ENCODE data around the gene YWHAG. TPM values are rescaled to one million over a fixed set of nuclear protein-coding genes. Genes with fewer than 3 reads are reported as not detected.
A peak's percentile ranks its signal among the peaks of the same experiment; 100 is the strongest.
"Not testable (repeated sequence)": the region's sequence is repeated elsewhere in the genome, so short reads cannot be mapped to it uniquely, and the experiment has no call there.

YWHAG gene
- total RNA-seq, 6 donors from 2014 or later: 51.3 to 114 (median 73.4) TPM

GRCh38 chr7:76369018-76369417 is 10.2 kb upstream of the YWHAG start:
- Histone ChIP-seq H3K4me3 (no peak overlapping the region), H3K27me3 (no peaks in the 10 kb centered on the region), H3K27ac (no peak overlapping the region), H3K4me1 (peaks cover 13 to 23% (median 21%) of the 10 kb centered on the region in 4 donors), H3K9me3 (no peaks in the 10 kb centered on the region), H3K36me3 (no peaks in the 10 kb centered on the region)
- WGBS, 2 donors: 88 to 90% methylated on average over 5 to 6 of the region's 6 CpGs
- TF ChIP-seq, protein P1, sequence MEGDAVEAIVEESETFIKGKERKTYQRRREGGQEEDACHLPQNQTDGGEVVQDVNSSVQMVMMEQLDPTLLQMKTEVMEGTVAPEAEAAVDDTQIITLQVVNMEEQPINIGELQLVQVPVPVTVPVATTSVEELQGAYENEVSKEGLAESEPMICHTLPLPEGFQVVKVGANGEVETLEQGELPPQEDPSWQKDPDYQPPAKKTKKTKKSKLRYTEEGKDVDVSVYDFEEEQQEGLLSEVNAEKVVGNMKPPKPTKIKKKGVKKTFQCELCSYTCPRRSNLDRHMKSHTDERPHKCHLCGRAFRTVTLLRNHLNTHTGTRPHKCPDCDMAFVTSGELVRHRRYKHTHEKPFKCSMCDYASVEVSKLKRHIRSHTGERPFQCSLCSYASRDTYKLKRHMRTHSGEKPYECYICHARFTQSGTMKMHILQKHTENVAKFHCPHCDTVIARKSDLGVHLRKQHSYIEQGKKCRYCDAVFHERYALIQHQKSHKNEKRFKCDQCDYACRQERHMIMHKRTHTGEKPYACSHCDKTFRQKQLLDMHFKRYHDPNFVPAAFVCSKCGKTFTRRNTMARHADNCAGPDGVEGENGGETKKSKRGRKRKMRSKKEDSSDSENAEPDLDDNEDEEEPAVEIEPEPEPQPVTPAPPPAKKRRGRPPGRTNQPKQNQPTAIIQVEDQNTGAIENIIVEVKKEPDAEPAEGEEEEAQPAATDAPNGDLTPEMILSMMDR (IDR thresholded peaks at IDR 0.05): no peak
- no peak for TF ChIP-seq POLR2AphosphoS5 (IDR thresholded peaks at IDR 0.05)
- no peak for TF ChIP-seq EP300 (IDR thresholded peaks at IDR 0.05)
- TF ChIP-seq POLR2A (IDR thresholded peaks at IDR 0.05): no peak
- ATAC-seq (ENCODE audit: low FRiP score in 2 of 2) (no peak), DNase-seq (no peak)

GRCh38 chr7:76368190-76368589 is 9.4 kb upstream of the YWHAG start:
- Histone ChIP-seq H3K36me3 (no peaks in the 10 kb centered on the region), H3K4me3 (no peak overlapping the region), H3K27ac (no peak overlapping the region), H3K27me3 (no peaks in the 10 kb centered on the region), H3K4me1 (peaks cover 20 to 24% (median 21%) of the 10 kb centered on the region in 4 donors), H3K9me3 (no peaks in the 10 kb centered on the region)
- WGBS, 2 donors: 90 to 94% methylated on average over 8 of the region's 8 CpGs
- ATAC-seq (ENCODE audit: low FRiP score in 2 of 2) (no peak), DNase-seq (no peak)
- no peak for TF ChIP-seq POLR2AphosphoS5 (IDR thresholded peaks at IDR 0.05)
- TF ChIP-seq, protein P1 (IDR thresholded peaks at IDR 0.05): no peak

DNA sequence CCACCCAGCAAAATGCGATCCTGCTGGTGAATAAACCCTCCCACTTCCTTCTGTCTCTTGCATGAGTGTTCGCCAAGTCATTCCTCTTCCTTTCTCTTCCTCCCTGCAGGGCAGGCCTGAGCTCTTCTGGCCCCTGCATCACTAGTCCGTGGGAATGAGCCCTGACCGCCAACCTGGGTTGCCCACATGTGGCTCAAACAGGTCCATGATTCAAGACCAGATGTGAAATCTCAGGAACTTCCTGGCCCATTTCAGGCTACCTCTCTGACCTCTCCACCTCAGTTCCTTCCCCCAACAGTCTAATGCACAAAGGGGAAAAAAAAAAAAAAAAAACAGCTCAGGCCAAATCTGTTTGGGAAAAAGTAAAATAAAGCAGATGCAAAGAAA is 5.4 kb upstream of the YWHAG start:
- peak in 1 of 2 donors; percentile 32 for DNase-seq
- Histone ChIP-seq H3K36me3 (no peaks in the 10 kb centered on the region), H3K27ac (peak overlapping the region; percentile 75 to 82 (median 78)), H3K4me3 (no peak overlapping the region), H3K27me3 (no peaks in the 10 kb centered on the region), H3K4me1 (peaks cover 25 to 37% (median 30%) of the 10 kb centered on the region in 4 donors), H3K9me3 (no peaks in the 10 kb centered on the region)
- TF ChIP-seq EP300 (IDR thresholded peaks at IDR 0.05): no peak
- no peak for TF ChIP-seq POLR2AphosphoS5 (IDR thresholded peaks at IDR 0.05)
- TF ChIP-seq, protein P1 (IDR thresholded peaks at IDR 0.05): no peak
- no peak for TF ChIP-seq POLR2A (IDR thresholded peaks at IDR 0.05)
- peak in 1 of 2 donors; percentile 18 for ATAC-seq (ENCODE audit: low FRiP score in 2 of 2)
- WGBS, 2 donors: 21 to 30% methylated on average over 4 of the region's 4 CpGs

- not testable (repeated sequence) for ATAC-seq (ENCODE audit: low FRiP score in 2 of 2)
Measured at GRCh38 chr7:76363754-76364153, 5.0 kb upstream of the YWHAG start.

DNA sequence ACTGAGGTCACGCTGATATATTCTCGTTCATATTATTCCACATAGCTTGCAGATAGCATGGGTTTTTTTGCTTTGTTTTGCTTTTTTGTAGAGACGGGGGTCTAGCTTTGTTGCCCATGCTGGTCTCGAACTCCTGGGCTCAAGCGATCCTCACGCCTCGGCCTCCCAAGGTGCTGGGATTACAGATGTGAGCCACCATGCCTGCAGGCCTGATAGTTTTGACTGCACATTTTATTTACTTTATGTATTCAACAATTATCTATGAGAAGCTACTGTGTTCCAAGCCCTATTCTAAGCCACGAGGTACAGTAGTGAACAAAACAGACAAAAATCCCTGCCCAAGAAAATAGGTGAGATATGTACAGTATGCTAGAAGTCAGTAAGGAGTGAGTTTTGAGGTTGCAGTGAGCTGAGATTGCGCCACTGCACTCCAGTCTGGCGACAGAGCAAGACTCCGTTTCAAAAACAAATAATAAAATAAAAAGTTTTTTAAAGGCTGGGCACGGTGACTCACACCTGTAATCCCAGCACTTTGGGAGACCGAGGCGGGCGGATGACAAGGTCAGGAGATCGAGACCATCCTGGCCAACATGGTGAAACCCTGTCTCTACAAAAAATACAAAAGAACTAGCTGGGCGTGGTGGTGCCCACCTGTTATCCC is 1.3 kb upstream of the YWHAG start:
- Histone ChIP-seq H3K4me3 (peak overlapping the region in 1 of 4 donors; percentile 92), H3K27me3 (no peaks in the 10 kb centered on the region), H3K4me1 (peaks cover 41 to 50% (median 45%) of the 10 kb centered on the region in 4 donors), H3K36me3 (peaks cover 0 to 6% (median 0%) of the 10 kb centered on the region in 4 donors), H3K9me3 (no peaks in the 10 kb centered on the region), H3K27ac (peak overlapping the region; percentile 98 to 100 (median 98))
- no peak for ATAC-seq (ENCODE audit: low FRiP score in 2 of 2)
- peak in 1 of 2 donors; percentile 72 for DNase-seq
- 62 to 71% methylated on average over 17 of the region's 17 CpGs for WGBS, 2 donors
- no peak for TF ChIP-seq POLR2A (IDR thresholded peaks at IDR 0.05)

More at GRCh38 chr7:76363754-76364153, 5.0 kb upstream of the YWHAG start:
- H3K4me3 ChIP-seq, DNase-seq, H3K9me3 ChIP-seq, H3K36me3 ChIP-seq, H3K27me3 ChIP-seq: not testable (repeated sequence)
- peaks cover 25 to 37% (median 30%) of the 10 kb centered on the region in 4 donors for H3K4me1 ChIP-seq
- peak overlapping the region; percentile 75 to 82 (median 78) for H3K27ac ChIP-seq
- 68 to 75% methylated on average over 3 of the region's 3 CpGs for WGBS, 2 donors
